PC-3 (cell line): ENCODE results near the gene TSNAXIP1. TPM values are rescaled to one million over a fixed set of nuclear protein-coding genes. Genes with fewer than 3 reads are reported as not detected.

Experiments used
- ATAC-seq: fragments of 200-7000 bp; cut with Tn5 transposase; 2 replicates; pipeline ENCODE4 v1.9.1; 2020; ENCODE audit warnings: mild to moderate bottlenecking, moderate library complexity
- BruUV-seq: library from RNA; stranded (reverse); fragments of 400-500 nt; replicated peaks from 2 replicates; lab custom pipeline; 2021; lab: Mats Ljungman, UMichigan
- CTCF ChIA-PET: fragments of 300-600 bp; sonication (Branson Sonifier 250); formaldehyde crosslinking; loops from one replicate; lab custom pipeline; 2022; ENCODE audit warnings: antibody characterized with exemption; lab: Charles Lee
- POLR2A ChIA-PET: fragments of 300-600 bp; sonication (Branson Sonifier 250); formaldehyde crosslinking; loops from one replicate; lab custom pipeline; 2022; ENCODE audit warnings: antibody characterized with exemption; ENCODE audit not compliant: unreplicated experiment; lab: Charles Lee
- DNase-seq: peaks from one replicate; pipeline ENCODE4 v3.0.0-alpha.2; 2015
- H2AFZ ChIP-seq: fragments of 300-600 bp; sonication (generic); 2 replicates; pipeline ENCODE4 v1.6.0; 2016; ENCODE audit warnings: antibody characterized with exemption, low read length
- H3F3A ChIP-seq: fragments of 300-600 bp; sonication (generic); one replicate; pipeline ENCODE4 v1.6.0; 2017; ENCODE audit warnings: antibody characterized with exemption, low read length, control low read depth, mild to moderate bottlenecking; ENCODE audit not compliant: unreplicated experiment
- H3K27ac ChIP-seq: fragments of 300-600 bp; sonication (generic); 2 replicates; pipeline ENCODE4 v1.5.1; 2016; ENCODE audit warnings: mild to moderate bottlenecking, low read length
- H3K27me3 ChIP-seq: fragments of 300-600 bp; sonication (generic); 2 replicates; pipeline ENCODE4 v1.6.1; 2016; ENCODE audit warnings: low read length, mixed read lengths
- H3K36me3 ChIP-seq: fragments of 300-600 bp; sonication (generic); 2 replicates; pipeline ENCODE4 v1.6.1; 2016; ENCODE audit warnings: low read depth, mixed run types, low read length, mixed read lengths
- H3K4me1 ChIP-seq: fragments of 300-600 bp; sonication (generic); 2 replicates; pipeline ENCODE4 v1.5.1; 2016; ENCODE audit warnings: low read length; ENCODE audit not compliant: insufficient read depth
- H3K4me2 ChIP-seq: fragments of 300-600 bp; sonication (generic); 2 replicates; pipeline ENCODE4 v1.6.0; 2016; ENCODE audit warnings: low read length
- H3K4me3 ChIP-seq: fragments of 300-600 bp; sonication (generic); 2 replicates; pipeline ENCODE4 v1.5.1; 2016; ENCODE audit warnings: mild to moderate bottlenecking, low read length, mixed read lengths
- H3K79me2 ChIP-seq: fragments of 300-600 bp; sonication (generic); 2 replicates; pipeline ENCODE4 v1.6.1; 2017; ENCODE audit warnings: low read length, mixed read lengths
- H3K9ac ChIP-seq: fragments of 300-600 bp; sonication (generic); 2 replicates; pipeline ENCODE4 v1.6.0; 2016; ENCODE audit warnings: mild to moderate bottlenecking, low read length
- H3K9me2 ChIP-seq: fragments of 300-600 bp; sonication (generic); replicated peaks from 2 replicates; pipeline ENCODE4 v1.6.1; 2016; ENCODE audit warnings: mixed run types, low read length, mixed read lengths
- H3K9me3 ChIP-seq: fragments of 300-600 bp; sonication (generic); 2 replicates; pipeline ENCODE4 v1.6.1; 2016; ENCODE audit warnings: low read length, mixed read lengths
- H4K20me1 ChIP-seq: fragments of 300-600 bp; sonication (generic); 2 replicates; pipeline ENCODE4 v1.6.1; 2016; ENCODE audit warnings: low read length, mixed read lengths
- CTCF ChIP-seq: fragments of 300-600 bp; sonication (generic); conservative IDR thresholded peaks from 2 replicates; pipeline ENCODE4 v1.5.1; 2017; ENCODE audit warnings: antibody characterized with exemption, low read depth, mild to moderate bottlenecking, low read length
- EZH2 ChIP-seq: fragments of 300-600 bp; sonication (generic); IDR thresholded peaks from one replicate; pipeline ENCODE4 v1.6.1; 2017; ENCODE audit warnings: antibody characterized with exemption, mild to moderate bottlenecking, low read length; ENCODE audit not compliant: unreplicated experiment
- EZH2phosphoT487 ChIP-seq: fragments of 300-600 bp; sonication (generic); IDR thresholded peaks from 2 replicates; pipeline ENCODE4 v1.6.1; 2018; ENCODE audit warnings: mild to moderate bottlenecking, antibody characterized with exemption, low read length, borderline replicate concordance
- intact Hi-C: fragments of 100-400 bp; cut with micrococcal nuclease; formaldehyde crosslinking; loops from 2 replicates; pipeline ENCODE4 v1.9.0; 2023
- total RNA-seq: library from RNA; depleted of rRNA; stranded (reverse); fragments of >200 nt; gene quantifications from 2 replicates; pipeline ENCODE4 v1.2.3, GENCODE V29; 2014

Gene TSNAXIP1
- total RNA-seq, 1 experiment from 2014 or later = 0.44 TPM

GRCh38 chr16:67761924-67762323 is 44.8 kb upstream of the TSNAXIP1 start:
- H3F3A ChIP-seq = no peaks in the 10 kb centered on the region
- BruUV-seq = no TSS peak
- H4K20me1 ChIP-seq = no peaks in the 10 kb centered on the region
- no peak for TF ChIP-seq CTCF
- no peak for TF ChIP-seq EZH2phosphoT487
- TF ChIP-seq EZH2 = no peak
- no peak overlapping the region for H2AFZ ChIP-seq
- DNase-seq = no peak
- H3K4me2 ChIP-seq = no peak overlapping the region
- ATAC-seq = no peak
- no peaks in the 10 kb centered on the region for H3K36me3 ChIP-seq
- H3K9me3 ChIP-seq = no peaks in the 10 kb centered on the region
- no peaks in the 10 kb centered on the region for H3K79me2 ChIP-seq
- H3K27me3 ChIP-seq = no peaks in the 10 kb centered on the region
- no peak overlapping the region for H3K4me3 ChIP-seq
- CTCF ChIA-PET = no interaction called here
- H3K27ac ChIP-seq = no peak overlapping the region
- no peak overlapping the region for H3K9ac ChIP-seq
- no peaks in the 10 kb centered on the region for H3K9me2 ChIP-seq
- POLR2A ChIA-PET = no interaction called here
- intact Hi-C loops = no loop called here
- no peaks in the 10 kb centered on the region for H3K4me1 ChIP-seq

- Histone ChIP-seq H3K9me2 (no peaks in the 10 kb centered on the region), H3F3A (no peaks in the 10 kb centered on the region), H3K4me3 (no peak overlapping the region), H3K4me1 (no peaks in the 10 kb centered on the region), H3K9ac (no peak overlapping the region), H3K79me2 (no peaks in the 10 kb centered on the region), H3K9me3 (no peaks in the 10 kb centered on the region), H3K36me3 (no peaks in the 10 kb centered on the region), H3K4me2 (no peak overlapping the region), H4K20me1 (no peaks in the 10 kb centered on the region), H3K27me3 (no peaks in the 10 kb centered on the region), H2AFZ (no peak overlapping the region), H3K27ac (no peak overlapping the region)
- CTCF ChIA-PET = no interaction called here
- POLR2A ChIA-PET = no interaction called here
- no peak for ATAC-seq
- intact Hi-C loops = no loop called here
- BruUV-seq = no TSS peak
- peak; percentile 4 for DNase-seq
- TF ChIP-seq CTCF (no peak), EZH2 (no peak)
Observed at GRCh38 chr16:67762385-67762784, 44.3 kb upstream of the TSNAXIP1 start.

- intact Hi-C loops = no loop called here
- no peaks in the 10 kb centered on the region for H3F3A ChIP-seq
- no peaks in the 10 kb centered on the region for H3K27me3 ChIP-seq
- BruUV-seq = no TSS peak
- no peaks in the 10 kb centered on the region for H4K20me1 ChIP-seq
- ATAC-seq (no peak), DNase-seq (no peak)
- H3K36me3 ChIP-seq = no peaks in the 10 kb centered on the region
- H3K27ac ChIP-seq = no peak overlapping the region
- no peaks in the 10 kb centered on the region for H3K4me1 ChIP-seq
- H3K9me2 ChIP-seq = no peaks in the 10 kb centered on the region
- ChIA-PET CTCF (no interaction called here), POLR2A (no interaction called here)
- no peak overlapping the region for H2AFZ ChIP-seq
- no peaks in the 10 kb centered on the region for H3K79me2 ChIP-seq
- no peaks in the 10 kb centered on the region for H3K9me3 ChIP-seq
- H3K4me3 ChIP-seq = no peak overlapping the region
- TF ChIP-seq EZH2phosphoT487 (no peak), CTCF (no peak), EZH2 (no peak)
- no peak overlapping the region for H3K9ac ChIP-seq
- H3K4me2 ChIP-seq = no peak overlapping the region
Observed at GRCh38 chr16:67763066-67763465, 43.6 kb upstream of the TSNAXIP1 start.
